HG03095 (cell line): ENCODE measurements around the gene PLCL2.

Source experiments
- ATAC-seq: cut with Tn5 transposase; IDR thresholded peaks from one replicate; pipeline ENCODE4 v1.9.1; 2021; ENCODE audit warnings: moderate library complexity; ENCODE audit not compliant: unreplicated experiment

PLCL2 gene

GRCh38 chr3:17003457-17003856 is 118.7 kb downstream of the PLCL2 start:
- ATAC-seq, result no peak

GRCh38 chr3:17006132-17006852 is 121.5 kb downstream of the PLCL2 start:
- no peak for ATAC-seq

- no peak for ATAC-seq
These were observed 122.5 kb downstream of the PLCL2 start for GRCh38 chr3:17007284-17007683.

GRCh38 chr3:17009826-17010225 is 125.1 kb downstream of the PLCL2 start:
- no peak for ATAC-seq

- ATAC-seq, result no peak
These were observed 127.1 kb downstream of the PLCL2 start for GRCh38 chr3:17011728-17012338.

- no peak for ATAC-seq
These were observed 128.3 kb downstream of the PLCL2 start for GRCh38 chr3:17013050-17013449.

- peak; percentile 72 for ATAC-seq
These were observed 128.8 kb downstream of the PLCL2 start for GRCh38 chr3:17013571-17013970.

- ATAC-seq, result no peak
These were observed 129.5 kb downstream of the PLCL2 start for GRCh38 chr3:17014284-17014683.

GRCh38 chr3:17014709-17015108 is 130.0 kb downstream of the PLCL2 start:
- ATAC-seq, result no peak

- ATAC-seq, result no peak
These were observed 136.9 kb downstream of the PLCL2 start for GRCh38 chr3:17021614-17022013.

- peak; percentile 94 for ATAC-seq
These were observed 138.4 kb downstream of the PLCL2 start for GRCh38 chr3:17023006-17023664.

GRCh38 chr3:17025594-17026139 is 140.9 kb downstream of the PLCL2 start:
- no peak for ATAC-seq

GRCh38 chr3:17027318-17027717 is 142.6 kb downstream of the PLCL2 start:
- ATAC-seq, result no peak

- no peak for ATAC-seq
These were observed 143.6 kb downstream of the PLCL2 start for GRCh38 chr3:17028363-17028762.

- ATAC-seq, result peak; percentile 53
These were observed 145.7 kb downstream of the PLCL2 start for GRCh38 chr3:17030438-17030837.

GRCh38 chr3:17030956-17031652 is 146.3 kb downstream of the PLCL2 start:
- no peak for ATAC-seq

- ATAC-seq, result no peak
These were observed 147.8 kb downstream of the PLCL2 start for GRCh38 chr3:17032407-17033034.

GRCh38 chr3:17033516-17034168 is 148.9 kb downstream of the PLCL2 start:
- no peak for ATAC-seq

- ATAC-seq, result no peak
These were observed 150.3 kb downstream of the PLCL2 start for GRCh38 chr3:17035033-17035432.

- ATAC-seq, result no peak
These were observed 151.2 kb downstream of the PLCL2 start for GRCh38 chr3:17035966-17036365.
